ENCODE data around the gene GUCY1B1. TPM values are rescaled to one million over a fixed set of nuclear protein-coding genes. Genes with fewer than 3 reads are reported as not detected.

The GUCY1B1 gene
- polyA plus RNA-seq, 1 donor (not counting 4 experiments of a cell fraction or from before 2014, with no cell fraction given): 0.05 TPM

DNA sequence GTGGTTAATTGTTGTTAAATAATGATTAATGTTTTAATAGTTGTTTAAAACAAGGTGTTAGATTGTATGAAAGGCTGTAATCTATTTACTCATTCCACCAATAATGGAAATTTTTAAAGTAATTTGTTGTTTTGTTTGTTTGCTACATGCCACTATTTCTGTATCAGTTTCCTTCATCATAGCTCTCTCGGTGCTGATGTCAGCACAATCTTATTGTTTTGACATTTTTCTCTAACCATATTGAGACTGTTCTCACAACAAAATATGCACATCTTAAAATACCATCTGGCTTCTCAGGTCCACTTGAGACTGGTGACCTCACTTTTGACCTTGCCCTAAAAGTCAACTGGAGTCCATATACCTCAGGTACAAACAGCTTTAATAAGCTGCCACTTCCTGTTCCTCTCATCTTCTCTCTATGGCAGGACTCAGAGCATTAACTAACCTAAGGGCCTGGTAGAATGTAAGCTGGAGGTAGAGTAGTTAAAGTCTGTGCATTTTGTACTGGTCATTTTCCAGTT lies 1.0 kb upstream of the GUCY1B1 start:
- FAIRE-seq: no peak
- Histone ChIP-seq H4K20me1 (ENCODE audit: control insufficient read depth, extremely low read depth, insufficient read depth, low read length) (no peaks in the 10 kb centered on the region), H3K9me3 (ENCODE audit: control insufficient read depth, low read depth, low read length) (no peaks in the 10 kb centered on the region), H3K9me1 (ENCODE audit: control insufficient read depth, extremely low read depth, insufficient read depth, low read length) (no peaks in the 10 kb centered on the region), H3K36me3 (ENCODE audit: control insufficient read depth in 2 of 2, extremely low read depth in 1 of 2, insufficient read depth in 2 of 2, low read length in 2 of 2) (no peaks in the 10 kb centered on the region), H2AFZ (ENCODE audit: control insufficient read depth, low read length) (no peak overlapping the region), H3K79me2 (ENCODE audit: control insufficient read depth, insufficient read depth, low read length) (no peaks in the 10 kb centered on the region), H3K4me1 (ENCODE audit: control insufficient read depth, extremely low read depth, insufficient read depth, low read length) (no peaks in the 10 kb centered on the region), H3K4me2 (ENCODE audit: control insufficient read depth, extremely low read depth, insufficient read depth, low read depth, low read length) (no peak overlapping the region), H3K27me3 (ENCODE audit: control insufficient read depth, extremely low read depth, insufficient read depth, low read length) (peaks cover 18% of the 10 kb centered on the region), H3K9ac (ENCODE audit: control insufficient read depth, extremely low read depth, insufficient read depth, low read length) (no peak overlapping the region), H3K4me3 (ENCODE audit: control insufficient read depth in 2 of 3, extremely low read depth in 1 of 3, insufficient read depth in 2 of 3, low read depth in 1 of 3, low read length in 3 of 3) (no peak overlapping the region), H3K27ac (ENCODE audit: control insufficient read depth, insufficient read depth, low read length) (no peak overlapping the region)
- TF ChIP-seq EZH2 (IDR thresholded peaks at IDR 0.05; ENCODE audit: low read length): no peak
- TF ChIP-seq, protein P1, sequence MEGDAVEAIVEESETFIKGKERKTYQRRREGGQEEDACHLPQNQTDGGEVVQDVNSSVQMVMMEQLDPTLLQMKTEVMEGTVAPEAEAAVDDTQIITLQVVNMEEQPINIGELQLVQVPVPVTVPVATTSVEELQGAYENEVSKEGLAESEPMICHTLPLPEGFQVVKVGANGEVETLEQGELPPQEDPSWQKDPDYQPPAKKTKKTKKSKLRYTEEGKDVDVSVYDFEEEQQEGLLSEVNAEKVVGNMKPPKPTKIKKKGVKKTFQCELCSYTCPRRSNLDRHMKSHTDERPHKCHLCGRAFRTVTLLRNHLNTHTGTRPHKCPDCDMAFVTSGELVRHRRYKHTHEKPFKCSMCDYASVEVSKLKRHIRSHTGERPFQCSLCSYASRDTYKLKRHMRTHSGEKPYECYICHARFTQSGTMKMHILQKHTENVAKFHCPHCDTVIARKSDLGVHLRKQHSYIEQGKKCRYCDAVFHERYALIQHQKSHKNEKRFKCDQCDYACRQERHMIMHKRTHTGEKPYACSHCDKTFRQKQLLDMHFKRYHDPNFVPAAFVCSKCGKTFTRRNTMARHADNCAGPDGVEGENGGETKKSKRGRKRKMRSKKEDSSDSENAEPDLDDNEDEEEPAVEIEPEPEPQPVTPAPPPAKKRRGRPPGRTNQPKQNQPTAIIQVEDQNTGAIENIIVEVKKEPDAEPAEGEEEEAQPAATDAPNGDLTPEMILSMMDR (optimal IDR thresholded peaks at IDR 0.05 in 1 of 3, IDR thresholded peaks at IDR 0.05 in 1 of 3, conservative IDR thresholded peaks at IDR 0.05 in 1 of 3; ENCODE audit: extremely low read depth in 1 of 3, insufficient read depth in 2 of 3, low read length in 3 of 3): no peak
- dilution Hi-C loops (cut with MboI; ENCODE audit: extremely low pct_ligation_motif_present, low sequenced_read_pairs): no loop called here
- DNase-seq (ENCODE audit: low read depth, low spot score): no peak

DNA sequence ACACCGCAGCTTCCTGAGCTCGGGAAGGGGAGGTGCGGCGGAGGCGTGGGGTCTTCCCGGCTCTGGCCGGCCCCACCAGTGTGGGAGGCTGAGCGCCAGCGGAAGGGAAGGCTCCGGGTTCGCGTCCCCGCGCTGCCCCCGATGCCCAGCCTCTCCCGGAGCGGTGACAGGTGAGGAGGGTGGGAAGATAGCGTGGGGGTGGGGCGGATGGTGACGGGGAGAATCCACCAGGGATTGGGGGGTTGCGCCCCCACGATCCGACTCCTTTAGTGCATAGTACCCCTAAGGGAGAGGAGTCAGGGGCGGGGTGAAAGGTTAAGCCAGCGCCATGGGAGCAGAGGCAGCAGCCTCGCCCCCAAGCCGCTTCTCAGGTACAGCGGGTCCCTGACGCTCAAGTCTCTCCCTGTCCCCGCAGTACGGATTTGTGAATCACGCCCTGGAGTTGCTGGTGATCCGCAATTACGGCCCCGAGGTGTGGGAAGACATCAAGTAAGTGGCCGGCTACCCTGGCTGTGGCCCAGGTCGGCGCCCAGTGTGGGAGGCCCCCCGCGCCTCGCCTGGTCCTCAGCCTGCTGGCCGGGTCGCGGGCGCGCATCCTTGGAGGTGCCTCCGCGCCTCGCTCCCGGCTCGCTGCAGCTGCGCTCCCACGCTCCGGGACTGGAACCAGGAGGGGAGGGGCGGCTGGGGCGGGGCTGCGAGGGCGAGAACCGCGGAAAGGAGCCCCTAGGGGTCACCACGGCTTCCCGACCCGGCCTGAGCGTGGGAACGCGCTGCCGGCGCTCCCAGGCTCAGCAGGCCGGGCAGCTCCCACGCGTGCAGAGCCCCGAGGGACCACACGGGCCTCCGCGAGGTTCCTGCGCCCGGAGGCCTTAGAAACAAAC lies 791 bp downstream of the GUCY1B1 start:
- Histone ChIP-seq H2AFZ (ENCODE audit: control insufficient read depth, low read length) (no peak overlapping the region), H4K20me1 (ENCODE audit: control insufficient read depth, extremely low read depth, insufficient read depth, low read length) (no peaks in the 10 kb centered on the region), H3K4me1 (ENCODE audit: control insufficient read depth, extremely low read depth, insufficient read depth, low read length) (no peaks in the 10 kb centered on the region), H3K27me3 (ENCODE audit: control insufficient read depth, extremely low read depth, insufficient read depth, low read length) (peaks cover 18% of the 10 kb centered on the region), H3K4me3 (ENCODE audit: control insufficient read depth in 2 of 3, extremely low read depth in 1 of 3, insufficient read depth in 2 of 3, low read depth in 1 of 3, low read length in 3 of 3) (peak overlapping the region in 2 of 3 experiments; percentile 27 to 49), H3K27ac (ENCODE audit: control insufficient read depth, insufficient read depth, low read length) (no peak overlapping the region), H3K9ac (ENCODE audit: control insufficient read depth, extremely low read depth, insufficient read depth, low read length) (no peak overlapping the region), H3K9me1 (ENCODE audit: control insufficient read depth, extremely low read depth, insufficient read depth, low read length) (no peaks in the 10 kb centered on the region), H3K4me2 (ENCODE audit: control insufficient read depth, extremely low read depth, insufficient read depth, low read depth, low read length) (peak overlapping the region; percentile 58), H3K36me3 (ENCODE audit: control insufficient read depth in 2 of 2, extremely low read depth in 1 of 2, insufficient read depth in 2 of 2, low read length in 2 of 2) (no peaks in the 10 kb centered on the region), H3K79me2 (ENCODE audit: control insufficient read depth, insufficient read depth, low read length) (no peaks in the 10 kb centered on the region), H3K9me3 (ENCODE audit: control insufficient read depth, low read depth, low read length) (no peaks in the 10 kb centered on the region)
- TF ChIP-seq, protein P1 (optimal IDR thresholded peaks at IDR 0.05 in 1 of 3, IDR thresholded peaks at IDR 0.05 in 1 of 3, conservative IDR thresholded peaks at IDR 0.05 in 1 of 3; ENCODE audit: extremely low read depth in 1 of 3, insufficient read depth in 2 of 3, low read length in 3 of 3): no peak
- TF ChIP-seq EZH2 (IDR thresholded peaks at IDR 0.05; ENCODE audit: low read length): peak; percentile 72
- dilution Hi-C loops (cut with MboI; ENCODE audit: extremely low pct_ligation_motif_present, low sequenced_read_pairs): no loop called here
- DNase-seq (ENCODE audit: low read depth, low spot score) (no peak), FAIRE-seq (no peak)
